Measurements from ENCODE around the gene DDX56.

DDX56 gene

DNA sequence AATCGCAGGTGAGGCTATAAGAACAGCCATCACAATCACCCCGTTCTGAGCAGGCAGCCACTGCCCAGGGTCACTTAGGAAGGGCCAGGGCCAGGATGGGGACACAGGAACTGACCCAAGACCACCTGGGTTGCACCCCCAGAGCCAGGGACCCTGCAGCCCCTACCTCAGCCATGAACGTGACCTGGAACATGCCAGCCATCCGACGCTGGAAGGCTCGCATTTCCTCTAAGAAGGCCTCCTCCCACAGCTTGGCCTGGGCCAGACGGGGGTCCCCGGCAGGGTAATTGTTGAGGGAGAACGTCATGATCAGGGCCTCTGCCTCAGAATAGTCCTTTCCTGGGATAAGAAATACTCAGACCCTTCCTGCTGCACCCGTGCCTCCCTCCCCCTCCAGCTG is 37.6 kb downstream of the DDX56 start:
- Histone ChIP-seq H3K4me3 (ENCODE audit: severe bottlenecking) (no peak overlapping the region), H3K4me1 (ENCODE audit: insufficient read depth, poor library complexity, severe bottlenecking) (no peaks in the 10 kb centered on the region), H3K27ac (ENCODE audit: poor library complexity, severe bottlenecking) (no peak overlapping the region), H3K9me3 (ENCODE audit: severe bottlenecking) (no peaks in the 10 kb centered on the region), H3K36me3 (ENCODE audit: low read depth) (no peaks in the 10 kb centered on the region), H3K27me3 (ENCODE audit: insufficient read depth, poor library complexity, severe bottlenecking) (no peaks in the 10 kb centered on the region)
- TF ChIP-seq, protein P1, sequence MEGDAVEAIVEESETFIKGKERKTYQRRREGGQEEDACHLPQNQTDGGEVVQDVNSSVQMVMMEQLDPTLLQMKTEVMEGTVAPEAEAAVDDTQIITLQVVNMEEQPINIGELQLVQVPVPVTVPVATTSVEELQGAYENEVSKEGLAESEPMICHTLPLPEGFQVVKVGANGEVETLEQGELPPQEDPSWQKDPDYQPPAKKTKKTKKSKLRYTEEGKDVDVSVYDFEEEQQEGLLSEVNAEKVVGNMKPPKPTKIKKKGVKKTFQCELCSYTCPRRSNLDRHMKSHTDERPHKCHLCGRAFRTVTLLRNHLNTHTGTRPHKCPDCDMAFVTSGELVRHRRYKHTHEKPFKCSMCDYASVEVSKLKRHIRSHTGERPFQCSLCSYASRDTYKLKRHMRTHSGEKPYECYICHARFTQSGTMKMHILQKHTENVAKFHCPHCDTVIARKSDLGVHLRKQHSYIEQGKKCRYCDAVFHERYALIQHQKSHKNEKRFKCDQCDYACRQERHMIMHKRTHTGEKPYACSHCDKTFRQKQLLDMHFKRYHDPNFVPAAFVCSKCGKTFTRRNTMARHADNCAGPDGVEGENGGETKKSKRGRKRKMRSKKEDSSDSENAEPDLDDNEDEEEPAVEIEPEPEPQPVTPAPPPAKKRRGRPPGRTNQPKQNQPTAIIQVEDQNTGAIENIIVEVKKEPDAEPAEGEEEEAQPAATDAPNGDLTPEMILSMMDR (IDR thresholded peaks at IDR 0.05; ENCODE audit: poor library complexity, severe bottlenecking): no peak
- ATAC-seq (ENCODE audit: low read depth): no peak
- DNase-seq (ENCODE audit: low spot score): no peak

DNA sequence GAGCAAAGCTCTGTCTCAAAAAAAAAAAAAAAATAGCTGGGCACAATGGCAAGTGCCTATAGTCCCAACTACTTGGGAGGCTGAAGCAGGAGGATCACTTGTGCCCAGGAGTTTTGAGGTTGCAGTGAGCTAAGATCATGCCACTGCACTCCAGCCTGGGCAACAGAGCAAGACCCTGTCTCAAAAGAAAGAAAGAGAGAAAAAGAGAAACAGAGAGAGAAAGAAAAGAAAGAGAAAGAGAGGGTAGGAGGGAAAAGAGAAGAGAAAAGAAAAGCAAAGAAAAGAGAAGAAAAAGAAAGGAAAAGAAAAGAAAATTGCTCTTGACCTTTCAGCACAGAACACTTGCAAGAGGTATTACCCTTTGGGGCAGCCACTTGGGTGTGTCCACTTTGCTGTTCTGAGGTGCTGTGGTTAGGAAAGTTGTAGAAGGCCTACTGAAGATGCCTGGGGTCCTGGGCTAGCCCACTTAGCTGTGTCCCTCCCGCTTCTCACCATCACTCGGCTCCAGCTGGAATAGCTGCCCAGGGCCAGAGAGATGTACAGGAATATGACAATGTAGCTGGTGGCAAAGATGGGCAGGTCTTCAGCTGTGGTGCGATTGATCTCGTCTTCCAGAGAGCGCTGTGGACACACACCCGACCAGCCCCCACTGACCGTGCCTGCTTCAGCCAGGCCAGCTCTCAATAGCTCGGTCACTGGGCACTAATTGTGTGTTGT is 38.2 kb downstream of the DDX56 start:
- Histone ChIP-seq H3K27me3 (ENCODE audit: insufficient read depth, poor library complexity, severe bottlenecking) (no peaks in the 10 kb centered on the region), H3K4me1 (ENCODE audit: insufficient read depth, poor library complexity, severe bottlenecking) (no peaks in the 10 kb centered on the region), H3K36me3 (ENCODE audit: low read depth) (no peaks in the 10 kb centered on the region), H3K27ac (ENCODE audit: poor library complexity, severe bottlenecking) (no peak overlapping the region), H3K9me3 (ENCODE audit: severe bottlenecking) (no peaks in the 10 kb centered on the region), H3K4me3 (ENCODE audit: severe bottlenecking) (no peak overlapping the region)
- ATAC-seq (ENCODE audit: low read depth) (no peak), DNase-seq (ENCODE audit: low spot score) (no peak)
- TF ChIP-seq, protein P1 (IDR thresholded peaks at IDR 0.05; ENCODE audit: poor library complexity, severe bottlenecking): no peak

DNA sequence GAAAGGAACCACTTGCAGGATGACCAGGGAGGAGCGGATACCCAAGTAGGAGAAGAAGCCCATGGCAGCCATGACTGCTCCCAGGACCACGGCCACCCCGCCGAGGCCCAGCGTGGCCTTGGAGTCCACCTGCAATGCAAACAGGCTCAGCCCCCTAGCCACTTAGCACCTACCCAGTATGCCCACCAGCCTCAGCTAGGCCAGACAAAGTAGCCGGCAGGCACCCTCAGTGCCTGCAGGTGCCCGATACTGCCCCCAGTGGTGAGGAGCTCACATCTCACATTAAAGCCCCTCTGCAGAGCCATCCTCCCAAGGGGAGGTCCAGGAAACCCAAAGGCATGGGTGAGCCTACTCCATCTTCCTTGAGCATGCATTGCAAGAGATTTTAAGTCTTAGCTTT is 39.2 kb downstream of the DDX56 start:
- ATAC-seq (ENCODE audit: low read depth) (peak; percentile 54; the same call in 2 of the 3 replicates), DNase-seq (ENCODE audit: low spot score) (no peak)

DNA sequence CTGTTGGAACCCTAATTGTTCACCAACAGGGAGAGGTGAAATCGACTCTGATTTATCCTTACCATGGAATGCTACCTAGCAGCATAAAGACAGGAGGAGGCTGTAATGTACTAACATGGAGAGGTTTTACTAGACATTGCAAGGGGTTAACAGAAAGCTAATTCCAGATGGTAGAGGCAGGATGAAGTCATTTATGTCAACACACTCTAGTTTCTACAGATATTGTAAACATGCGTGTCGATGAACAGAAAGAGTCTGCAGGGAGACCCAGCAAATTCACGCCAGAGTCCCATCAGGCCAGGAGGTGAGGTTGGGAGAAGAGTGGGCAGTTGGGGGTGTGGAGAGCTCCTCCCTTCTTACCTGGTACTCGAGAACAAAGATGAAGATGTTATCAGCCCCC is 39.6 kb downstream of the DDX56 start:
- no peak overlapping the region for H3K4me3 ChIP-seq (ENCODE audit: severe bottlenecking)
- no peak for ATAC-seq (ENCODE audit: low read depth)
- H3K4me1 ChIP-seq (ENCODE audit: insufficient read depth, poor library complexity, severe bottlenecking): no peaks in the 10 kb centered on the region
- no peaks in the 10 kb centered on the region for H3K27me3 ChIP-seq (ENCODE audit: insufficient read depth, poor library complexity, severe bottlenecking)
- TF ChIP-seq, protein P1 (IDR thresholded peaks at IDR 0.05; ENCODE audit: poor library complexity, severe bottlenecking): no peak
- no peaks in the 10 kb centered on the region for H3K36me3 ChIP-seq (ENCODE audit: low read depth)
- no peak overlapping the region for H3K27ac ChIP-seq (ENCODE audit: poor library complexity, severe bottlenecking)
- no peak for DNase-seq (ENCODE audit: low spot score)
- no peaks in the 10 kb centered on the region for H3K9me3 ChIP-seq (ENCODE audit: severe bottlenecking)

More for the DNA sequence above, 39.2 kb downstream of the DDX56 start:
- Histone ChIP-seq H3K36me3 (ENCODE audit: low read depth) (no peaks in the 10 kb centered on the region), H3K27me3 (ENCODE audit: insufficient read depth, poor library complexity, severe bottlenecking) (no peaks in the 10 kb centered on the region), H3K4me3 (ENCODE audit: severe bottlenecking) (no peak overlapping the region), H3K4me1 (ENCODE audit: insufficient read depth, poor library complexity, severe bottlenecking) (no peaks in the 10 kb centered on the region), H3K27ac (ENCODE audit: poor library complexity, severe bottlenecking) (no peak overlapping the region), H3K9me3 (ENCODE audit: severe bottlenecking) (no peaks in the 10 kb centered on the region)
- TF ChIP-seq, protein P1 (IDR thresholded peaks at IDR 0.05; ENCODE audit: poor library complexity, severe bottlenecking): peak; percentile 47

Data from RWPE2 (cell line).